ENCODE data around the gene NUBPL.
"Not testable (repeated sequence)": the region's sequence is repeated elsewhere in the genome, so short reads cannot be mapped to it uniquely, and the experiment has no call there.

The NUBPL gene

DNA sequence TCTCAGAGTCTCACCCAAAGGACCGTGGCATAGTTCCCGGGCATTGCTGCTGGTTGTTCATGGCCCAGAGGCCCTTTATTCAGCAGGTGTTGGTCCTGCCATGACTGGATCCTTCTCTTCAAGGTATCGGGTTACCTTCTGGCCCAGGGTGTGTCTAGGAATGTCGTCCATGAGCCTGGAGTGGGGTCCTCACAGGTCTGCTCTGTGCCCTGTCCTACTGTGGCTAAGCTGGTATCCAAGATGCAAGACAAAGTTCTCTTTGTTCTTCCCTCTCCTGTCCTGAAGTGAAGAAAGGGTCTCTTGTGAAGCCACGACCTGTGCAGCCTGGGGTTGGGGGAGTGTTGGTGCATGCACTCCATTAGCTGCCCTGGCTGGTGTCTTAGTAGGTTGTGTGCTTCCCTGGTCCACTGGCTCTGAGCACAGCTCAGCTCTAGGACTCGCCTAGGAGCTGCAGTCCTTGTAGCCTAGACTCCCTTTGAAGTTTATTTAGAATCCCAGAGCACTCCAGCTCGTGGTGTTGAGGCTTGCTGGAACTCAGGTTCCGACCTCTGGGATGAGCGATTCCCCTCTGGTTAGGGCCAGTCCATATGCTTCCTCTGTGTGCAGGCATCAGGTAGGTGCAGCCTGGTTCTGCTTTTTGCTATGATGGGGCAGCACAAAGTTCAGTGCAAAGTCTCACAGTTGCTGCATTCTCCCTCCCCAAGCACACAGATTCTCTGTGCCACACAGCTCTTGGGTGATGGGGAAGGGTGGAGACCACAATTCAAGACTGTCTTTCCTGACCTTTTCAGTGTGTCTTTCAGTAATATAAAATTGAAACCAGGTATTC, 117.4 kb downstream of the NUBPL start:
- no peak for FAIRE-seq

DNA sequence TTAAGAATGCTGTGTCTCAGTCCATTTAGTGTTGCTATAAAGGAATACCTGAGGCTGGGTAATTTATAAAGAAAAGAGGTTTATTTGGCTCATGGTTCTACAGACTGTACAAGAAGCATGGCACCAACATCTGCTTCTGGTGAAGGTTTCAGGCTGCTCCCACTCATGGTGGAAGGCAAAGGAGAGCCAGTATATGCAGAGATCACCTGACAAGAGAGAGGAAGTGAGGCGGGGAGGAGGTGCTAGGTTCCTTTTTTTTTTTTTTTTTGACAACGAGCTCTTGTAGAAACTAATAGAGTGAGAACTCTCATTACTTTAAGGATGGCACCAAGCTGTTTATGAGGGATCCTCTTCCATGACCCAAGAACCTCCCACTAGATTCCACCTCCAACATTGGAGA, 121.6 kb downstream of the NUBPL start:
- no peak for FAIRE-seq

DNA sequence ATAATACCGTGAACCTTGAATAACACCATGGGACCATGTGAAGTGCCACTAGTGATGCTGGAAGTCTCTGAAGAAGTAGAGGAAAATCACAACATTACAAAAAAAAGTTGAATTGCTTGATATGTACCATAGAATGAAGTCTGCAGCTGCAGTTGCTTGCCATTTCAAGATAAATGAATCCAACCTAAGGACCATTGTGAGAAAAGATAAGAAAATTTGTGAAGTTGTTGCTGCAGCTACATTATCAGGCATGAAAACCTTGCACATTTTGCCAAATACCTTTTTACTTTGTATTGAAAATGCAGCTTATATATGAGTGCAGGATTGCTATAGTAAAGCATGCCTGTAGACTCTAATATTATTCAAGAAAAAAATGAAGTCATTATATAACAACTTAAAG, 126.5 kb downstream of the NUBPL start:
- no peak for FAIRE-seq

DNA sequence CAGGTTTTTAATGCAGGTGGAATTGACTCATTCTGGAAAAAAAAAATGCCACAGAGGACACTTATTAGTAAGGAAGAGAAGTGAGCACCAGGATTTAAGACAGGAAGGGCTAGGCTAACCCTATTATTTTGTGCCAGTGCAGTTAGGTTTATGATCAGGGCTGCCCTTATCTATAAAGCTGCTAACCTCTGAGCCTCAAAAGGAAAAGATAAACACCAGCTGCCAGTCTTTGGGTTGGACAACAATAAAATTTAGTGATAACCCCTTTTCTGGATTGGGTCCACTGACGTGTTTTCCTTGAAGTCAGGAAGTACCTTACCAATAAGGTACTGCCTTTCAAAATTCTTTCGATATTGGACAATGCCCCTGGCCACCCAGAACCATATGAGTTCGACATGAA, 128.9 kb downstream of the NUBPL start:
- no peak for FAIRE-seq

DNA sequence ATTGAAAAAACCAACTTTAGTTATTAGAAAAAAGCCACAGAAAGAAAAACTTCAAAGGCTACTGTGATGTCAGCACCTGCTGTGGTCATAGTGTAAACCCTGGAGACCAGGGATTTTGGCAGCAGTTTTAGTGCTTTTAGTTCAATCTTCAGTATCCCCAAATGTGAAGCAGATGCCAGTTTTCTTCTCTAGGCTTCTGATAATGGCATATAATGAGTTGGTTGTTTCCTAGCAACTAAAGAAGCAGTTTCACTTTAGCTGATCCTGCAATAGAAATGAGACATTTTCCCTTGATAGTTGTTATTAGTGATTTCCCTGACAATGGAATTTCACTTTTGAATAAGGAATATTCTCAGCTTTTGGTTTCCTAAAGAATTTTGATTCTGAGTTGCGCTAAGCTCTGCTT, 131.2 kb downstream of the NUBPL start:
- no peak for FAIRE-seq

GRCh38 chr14:31696378-31696777, 135.2 kb downstream of the NUBPL start:
- FAIRE-seq, result no peak

DNA sequence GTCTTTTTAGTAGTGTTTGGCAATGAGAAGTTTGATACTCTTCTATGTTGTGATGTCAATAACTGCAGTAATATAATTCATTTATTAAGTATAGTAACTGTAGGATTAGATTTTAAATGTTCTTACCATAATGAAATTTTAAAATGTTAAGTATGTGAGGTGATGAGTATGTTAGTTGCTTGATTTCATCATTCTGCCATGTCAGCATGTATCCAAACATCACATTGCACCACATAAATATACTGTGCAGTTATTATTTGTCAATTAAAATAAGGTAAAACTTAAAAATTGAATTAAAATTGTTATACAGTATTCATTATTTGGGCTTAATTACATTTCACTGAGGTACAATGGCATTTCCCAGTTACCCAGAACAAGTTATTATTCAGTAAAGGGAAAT, 138.6 kb downstream of the NUBPL start:
- no peak for FAIRE-seq

- no peak for FAIRE-seq
Observed at GRCh38 chr14:31700282-31701074, 139.3 kb downstream of the NUBPL start.

GRCh38 chr14:31702130-31702529, 140.9 kb downstream of the NUBPL start:
- no peak for FAIRE-seq

- no peak for FAIRE-seq
Observed at GRCh38 chr14:31703056-31703455, 141.9 kb downstream of the NUBPL start.

- FAIRE-seq, result no peak
Observed at GRCh38 chr14:31705731-31706130, 144.5 kb downstream of the NUBPL start.

DNA sequence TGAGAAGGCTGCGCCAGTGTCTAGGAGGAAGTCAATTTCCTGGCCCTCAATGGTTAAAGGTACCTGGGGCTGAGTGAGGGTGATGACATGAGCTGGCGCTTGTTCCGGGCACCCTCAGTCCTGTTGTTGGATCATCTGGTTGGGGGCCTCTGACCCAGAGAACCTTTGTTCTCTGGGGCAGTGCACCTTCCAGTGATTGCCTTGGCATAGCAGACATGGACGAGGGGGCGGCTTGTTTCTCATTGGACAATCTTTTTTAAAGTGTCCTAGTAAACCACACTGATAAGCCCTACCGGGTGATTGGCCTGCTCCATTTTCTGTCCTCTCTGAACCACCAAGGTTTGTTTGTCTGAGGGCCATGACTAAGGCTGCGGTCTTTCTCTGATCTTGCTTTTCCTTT, 147.5 kb downstream of the NUBPL start:
- FAIRE-seq, result not testable (repeated sequence)

- FAIRE-seq, result no peak
Observed at GRCh38 chr14:31712244-31713127, 151.3 kb downstream of the NUBPL start.

GRCh38 chr14:31716208-31716607, 155.0 kb downstream of the NUBPL start:
- FAIRE-seq, result no peak

DNA sequence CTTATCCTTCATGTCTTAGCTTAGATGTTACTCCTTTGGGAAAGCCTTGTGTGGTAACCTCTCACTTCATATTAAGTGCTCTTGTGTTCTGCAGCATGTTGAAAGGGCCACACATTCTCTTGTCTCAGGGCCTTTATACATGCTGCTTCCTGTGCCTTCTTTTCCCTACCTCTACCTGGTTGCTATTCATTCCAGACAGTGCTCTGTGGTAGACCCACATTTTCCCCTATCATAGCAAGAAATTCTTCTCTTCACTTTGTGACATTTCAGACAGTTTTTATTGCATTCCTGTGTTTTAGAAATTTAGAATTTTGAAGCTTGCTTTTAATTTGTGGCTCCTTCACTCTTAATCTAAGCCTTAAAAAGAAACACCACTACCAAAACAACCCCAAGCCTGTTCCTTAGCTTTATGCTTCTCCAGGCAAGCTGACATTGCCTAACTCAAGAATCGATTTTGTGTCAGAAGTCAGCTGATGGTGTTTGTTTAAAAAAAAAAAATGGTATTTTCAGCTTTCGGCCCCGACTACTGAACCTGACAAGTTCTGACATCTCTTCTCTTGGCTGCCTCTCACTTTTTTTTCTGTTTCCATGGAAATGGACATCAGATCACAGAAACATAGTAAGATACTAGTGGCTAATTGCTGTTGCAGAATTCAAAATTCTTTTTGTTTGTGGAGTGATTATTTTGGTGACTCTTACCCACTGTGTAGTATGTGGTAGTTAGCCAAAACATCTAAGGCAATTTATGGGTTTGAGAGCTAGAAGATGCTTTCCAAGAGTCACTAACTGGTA, 156.3 kb downstream of the NUBPL start:
- no peak for FAIRE-seq

GRCh38 chr14:31718585-31718984, 157.4 kb downstream of the NUBPL start:
- FAIRE-seq, result no peak

- FAIRE-seq, result no peak
Observed at GRCh38 chr14:31718985-31719384, 157.8 kb downstream of the NUBPL start.

- no peak for FAIRE-seq
Observed at GRCh38 chr14:31726337-31726736, 165.1 kb downstream of the NUBPL start.

DNA sequence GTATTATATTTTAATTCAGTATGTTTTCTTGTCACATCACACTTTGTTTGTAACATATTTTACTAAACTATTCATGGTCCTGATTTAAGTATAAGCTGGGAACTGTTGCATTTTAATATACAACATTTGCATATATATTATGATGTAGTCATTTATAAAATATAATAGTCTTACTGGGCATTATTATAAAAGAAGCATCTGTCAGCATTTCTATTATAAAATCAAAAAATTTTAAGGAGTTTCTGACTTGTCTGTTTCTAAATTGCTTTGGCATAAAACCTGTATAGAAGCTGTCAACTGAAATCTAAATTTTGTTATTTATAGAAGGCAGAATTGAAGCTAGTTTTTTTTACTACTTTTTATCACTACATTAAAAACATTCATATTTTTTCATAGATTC, 166.6 kb downstream of the NUBPL start:
- FAIRE-seq, result no peak

DNA sequence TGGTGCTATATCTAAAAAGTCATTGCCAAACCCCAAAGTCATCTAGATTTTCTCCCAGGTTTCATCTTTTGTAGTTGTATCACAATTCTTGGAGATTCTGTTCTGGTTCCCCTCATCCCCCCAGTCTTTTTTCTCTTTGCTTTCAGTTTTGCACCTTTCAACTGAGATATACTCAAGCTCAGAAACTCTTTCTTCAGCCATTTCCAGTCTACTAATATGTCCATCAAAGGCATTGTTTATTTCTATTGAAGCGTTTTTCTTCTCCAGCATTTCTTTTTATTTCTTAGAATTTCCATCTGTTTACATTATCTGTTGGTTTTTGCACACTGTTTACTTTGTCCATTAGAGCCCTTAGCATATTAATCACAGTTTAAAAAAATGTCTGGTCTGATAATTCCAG, 179.5 kb downstream of the NUBPL start:
- FAIRE-seq, result no peak

GRCh38 chr14:31745741-31746140, 184.5 kb downstream of the NUBPL start:
- no peak for FAIRE-seq

GRCh38 chr14:31746326-31746725, 185.1 kb downstream of the NUBPL start:
- FAIRE-seq, result no peak
